MM.1S (cell line): ENCODE measurements around the gene DPH1.

Experiments
- CTCF ChIP-seq: fragments of 300-600 bp; sonication (generic); IDR thresholded peaks from 2 replicates; pipeline ENCODE4 v1.5.1; 2016; ENCODE audit warnings: antibody characterized with exemption, low read length, mixed read lengths
- EZH2 ChIP-seq: fragments of 300-600 bp; sonication (generic); optimal IDR thresholded peaks from 2 replicates; pipeline ENCODE3; 2017; ENCODE audit warnings: low read depth, mild to moderate bottlenecking, antibody characterized with exemption, low read length, mixed read lengths
- EZH2phosphoT487 ChIP-seq: fragments of 300-600 bp; sonication (generic); IDR thresholded peaks from 2 replicates; pipeline ENCODE4 v1.6.1; 2018; ENCODE audit warnings: antibody characterized with exemption, low read length

GRCh38 chr17:1985686-1986085 is 44.3 kb upstream of the DPH1 start:
- TF ChIP-seq EZH2, result no peak
- TF ChIP-seq CTCF, result no peak
- TF ChIP-seq EZH2phosphoT487, result no peak
